Keratinocyte (primary cell): ENCODE results near the gene FNDC3A. TPM values are rescaled to one million over a fixed set of nuclear protein-coding genes. Genes with fewer than 3 reads are reported as not detected.

Experiments
- DNase-seq: peaks from one replicate; pipeline ENCODE4 v3.0.0-alpha.2; 2011; ENCODE audit warnings: low read depth, missing footprints, low spot score
- FAIRE-seq: peaks from 2 replicates; lab custom pipeline; 2011; peaks lifted over from hg19 to GRCh38; lab: Jason Lieb, UNC
- H2AFZ ChIP-seq: 2 replicates; pipeline ENCODE4 v1.6.0; 2012; ENCODE audit warnings: low read length, control low read depth, inconsistent platforms; ENCODE audit not compliant: control insufficient read depth
- H3K27ac ChIP-seq: 2 replicates; pipeline ENCODE4 v1.5.1; 2011; ENCODE audit warnings: low read length; ENCODE audit not compliant: control insufficient read depth, insufficient read depth
- H3K27me3 ChIP-seq: 3 replicates; pipeline ENCODE4 v1.6.0; 2011; ENCODE audit warnings: low read length; ENCODE audit not compliant: control insufficient read depth, insufficient read depth; ENCODE audit errors: extremely low read depth
- H3K36me3 ChIP-seq, 2 experiments: 2 replicates in 1 of 2; 3 replicates in 1 of 2; pipeline ENCODE4 v1.5.1; 2011; ENCODE audit warnings: low read length in 2 of 2, mild to moderate bottlenecking in 1 of 2; ENCODE audit not compliant: control insufficient read depth in 2 of 2, insufficient read depth in 2 of 2; ENCODE audit errors: extremely low read depth in 1 of 2
- H3K4me1 ChIP-seq: 3 replicates; pipeline ENCODE4 v1.5.1; 2011; ENCODE audit warnings: low read length; ENCODE audit not compliant: control insufficient read depth, insufficient read depth; ENCODE audit errors: extremely low read depth
- H3K4me2 ChIP-seq: 3 replicates; pipeline ENCODE4 v1.6.0; 2011; ENCODE audit warnings: low read depth, low read length; ENCODE audit not compliant: control insufficient read depth, insufficient read depth; ENCODE audit errors: extremely low read depth
- H3K4me3 ChIP-seq, 3 experiments: fragments of 200-600 bp in 1 of 3; sonication (generic) in 1 of 3; 2 replicates in 2 of 3; 3 replicates in 1 of 3; pipeline ENCODE4 v1.5.1; 2011 to 2016; ENCODE audit warnings: low read length in 3 of 3, mild to moderate bottlenecking in 3 of 3, control low read depth in 2 of 3, inconsistent platforms in 1 of 3, low read depth in 1 of 3, mixed read lengths in 1 of 3, mixed run types in 1 of 3, moderate library complexity in 1 of 3; ENCODE audit not compliant: control insufficient read depth in 2 of 3, insufficient read depth in 2 of 3; ENCODE audit errors: extremely low read depth in 1 of 3
- H3K79me2 ChIP-seq: 2 replicates; pipeline ENCODE4 v1.6.0; 2012; ENCODE audit warnings: low read length; ENCODE audit not compliant: control insufficient read depth, insufficient read depth
- H3K9ac ChIP-seq: 3 replicates; pipeline ENCODE4 v1.6.0; 2011; ENCODE audit warnings: low read length; ENCODE audit not compliant: control insufficient read depth, insufficient read depth; ENCODE audit errors: extremely low read depth
- H3K9me1 ChIP-seq: 3 replicates; pipeline ENCODE4 v1.6.0; 2011; ENCODE audit warnings: low read length; ENCODE audit not compliant: control insufficient read depth, insufficient read depth; ENCODE audit errors: extremely low read depth
- H3K9me3 ChIP-seq: 2 replicates; pipeline ENCODE4 v1.5.1; 2012; ENCODE audit warnings: low read depth, low read length; ENCODE audit not compliant: control insufficient read depth
- H4K20me1 ChIP-seq: 3 replicates; pipeline ENCODE4 v1.6.0; 2011; ENCODE audit warnings: low read length; ENCODE audit not compliant: control insufficient read depth, insufficient read depth; ENCODE audit errors: extremely low read depth
- EZH2 ChIP-seq: IDR thresholded peaks from one replicate; pipeline ENCODE4 v1.6.1; 2012; ENCODE audit warnings: inconsistent platforms, mild to moderate bottlenecking, low read length, moderate library complexity
- dilution Hi-C: fragments of 300-500 bp; cut with MboI; formaldehyde crosslinking; loops from one replicate; pipeline ENCODE4 v1.7.0; 2020; ENCODE audit warnings: low sequenced_read_pairs; ENCODE audit not compliant: extremely low pct_ligation_motif_present
- polyA plus RNA-seq, 5 experiments: library from polyadenylated mRNA; depleted of rRNA in 3 of 5; stranded (reverse) in 3 of 5; stranded (forward) in 1 of 5; unstranded in 1 of 5; fragments of >200 nt; gene quantifications; 1 replicate in 1 of 5; 2 replicates in 3 of 5; 3 replicates in 1 of 5; pipeline versions ENCODE4 v1.2.1 to v1.2.3, GENCODE V29; 2011 to 2012; ENCODE audit warnings: missing spikeins in 2 of 5, low read depth in 1 of 5, low replicate concordance in 1 of 5
- TF ChIP-seq, protein P1 (sequence below), 3 experiments: IDR thresholded peaks in 1 of 3; conservative IDR thresholded peaks in 1 of 3; optimal IDR thresholded peaks in 1 of 3; 2 replicates in 2 of 3; 3 replicates in 1 of 3; pipeline versions ENCODE3 to v1.5.1; 2011; ENCODE audit warnings: low read length in 3 of 3, mild to moderate bottlenecking in 3 of 3, moderate library complexity in 2 of 3, control low read depth in 1 of 3, inconsistent platforms in 1 of 3; ENCODE audit not compliant: insufficient read depth in 2 of 3; ENCODE audit errors: extremely low read depth in 1 of 3

Gene FNDC3A
- polyA plus RNA-seq, 1 donor (not counting 4 experiments of a cell fraction or from before 2014, with no cell fraction given): 28.4 TPM

DNA sequence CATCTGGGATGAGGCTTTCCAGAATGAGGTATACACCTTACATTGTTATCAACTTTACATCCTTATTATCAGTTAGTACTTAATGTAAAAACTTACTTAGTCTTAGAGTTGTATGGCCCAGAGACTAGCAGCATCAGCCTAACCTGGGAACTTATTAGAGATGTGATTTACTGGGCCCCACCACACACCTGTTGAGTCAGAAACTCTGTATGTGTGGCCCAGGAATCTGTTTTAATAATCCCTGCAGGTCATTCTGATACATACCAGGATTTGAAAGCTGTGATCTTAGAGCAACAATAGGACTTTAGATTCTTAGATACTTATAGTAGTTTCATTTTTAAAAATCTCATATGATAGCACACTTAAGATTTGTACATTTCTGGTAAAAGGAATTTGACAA, 17.4 kb downstream of the FNDC3A start:
- no peak for FAIRE-seq
- Histone ChIP-seq H3K9me3 (no peaks in the 10 kb centered on the region), H3K4me2 (no peak overlapping the region), H3K36me3 (no peaks in the 10 kb centered on the region), H3K4me3 (no peak overlapping the region), H3K27ac (no peak overlapping the region), H2AFZ (no peak overlapping the region), H3K79me2 (no peaks in the 10 kb centered on the region), H3K27me3 (no peaks in the 10 kb centered on the region), H4K20me1 (no peaks in the 10 kb centered on the region), H3K9me1 (no peaks in the 10 kb centered on the region), H3K9ac (no peak overlapping the region), H3K4me1 (no peaks in the 10 kb centered on the region)
- no peak for TF ChIP-seq EZH2
- TF ChIP-seq, protein P1, sequence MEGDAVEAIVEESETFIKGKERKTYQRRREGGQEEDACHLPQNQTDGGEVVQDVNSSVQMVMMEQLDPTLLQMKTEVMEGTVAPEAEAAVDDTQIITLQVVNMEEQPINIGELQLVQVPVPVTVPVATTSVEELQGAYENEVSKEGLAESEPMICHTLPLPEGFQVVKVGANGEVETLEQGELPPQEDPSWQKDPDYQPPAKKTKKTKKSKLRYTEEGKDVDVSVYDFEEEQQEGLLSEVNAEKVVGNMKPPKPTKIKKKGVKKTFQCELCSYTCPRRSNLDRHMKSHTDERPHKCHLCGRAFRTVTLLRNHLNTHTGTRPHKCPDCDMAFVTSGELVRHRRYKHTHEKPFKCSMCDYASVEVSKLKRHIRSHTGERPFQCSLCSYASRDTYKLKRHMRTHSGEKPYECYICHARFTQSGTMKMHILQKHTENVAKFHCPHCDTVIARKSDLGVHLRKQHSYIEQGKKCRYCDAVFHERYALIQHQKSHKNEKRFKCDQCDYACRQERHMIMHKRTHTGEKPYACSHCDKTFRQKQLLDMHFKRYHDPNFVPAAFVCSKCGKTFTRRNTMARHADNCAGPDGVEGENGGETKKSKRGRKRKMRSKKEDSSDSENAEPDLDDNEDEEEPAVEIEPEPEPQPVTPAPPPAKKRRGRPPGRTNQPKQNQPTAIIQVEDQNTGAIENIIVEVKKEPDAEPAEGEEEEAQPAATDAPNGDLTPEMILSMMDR (optimal IDR thresholded peaks at IDR 0.05 in 1 of 3, IDR thresholded peaks at IDR 0.05 in 1 of 3, conservative IDR thresholded peaks at IDR 0.05 in 1 of 3; ENCODE audit: extremely low read depth in 1 of 3, insufficient read depth in 2 of 3, low read length in 3 of 3): no peak
- dilution Hi-C loops: no loop called here
- no peak for DNase-seq

DNA sequence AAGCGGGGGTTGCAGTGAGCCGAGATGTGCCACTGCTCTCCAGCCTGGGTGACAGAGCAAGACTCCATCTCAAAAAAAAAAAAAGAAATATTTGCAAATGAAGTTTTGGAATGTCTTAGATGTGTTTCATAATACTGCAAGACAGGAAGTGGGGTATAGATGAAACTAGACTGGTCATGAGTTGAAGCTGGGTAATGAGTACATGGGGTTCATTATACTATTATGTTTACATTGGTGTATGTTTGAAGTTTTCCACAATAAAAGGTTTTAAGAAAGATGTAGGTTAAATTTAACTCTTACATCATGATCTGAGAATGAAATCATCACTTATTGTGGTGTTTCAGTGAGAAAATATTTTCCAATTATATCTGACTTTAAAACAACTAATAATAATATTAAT, 19.0 kb downstream of the FNDC3A start:
- H3K27ac ChIP-seq: no peak overlapping the region
- FAIRE-seq (no peak), DNase-seq (no peak)
- H3K9ac ChIP-seq: no peak overlapping the region
- H3K4me1 ChIP-seq: no peaks in the 10 kb centered on the region
- H3K4me2 ChIP-seq: no peak overlapping the region
- H3K9me1 ChIP-seq: no peaks in the 10 kb centered on the region
- TF ChIP-seq, protein P1 (optimal IDR thresholded peaks at IDR 0.05 in 1 of 3, IDR thresholded peaks at IDR 0.05 in 1 of 3, conservative IDR thresholded peaks at IDR 0.05 in 1 of 3; ENCODE audit: extremely low read depth in 1 of 3, insufficient read depth in 2 of 3, low read length in 3 of 3): no peak
- no peak for TF ChIP-seq EZH2
- dilution Hi-C loops: no loop called here
- no peaks in the 10 kb centered on the region for H4K20me1 ChIP-seq
- no peak overlapping the region for H2AFZ ChIP-seq
- H3K4me3 ChIP-seq: no peak overlapping the region
- no peaks in the 10 kb centered on the region for H3K36me3 ChIP-seq
- H3K79me2 ChIP-seq: no peaks in the 10 kb centered on the region
- H3K9me3 ChIP-seq: no peaks in the 10 kb centered on the region
- no peaks in the 10 kb centered on the region for H3K27me3 ChIP-seq
